ENCODE data around the gene CDKAL1.

GRCh38 chr6:21278375-21278745 lies 744.1 kb downstream of the CDKAL1 start:
- no peak for TF ChIP-seq CTCF (IDR thresholded peaks at IDR 0.05)
- no peak for TF ChIP-seq POLR2AphosphoS5 (IDR thresholded peaks at IDR 0.05)
- no peak for TF ChIP-seq POLR2A (IDR thresholded peaks at IDR 0.05)
